DMS79 treated with DMSO at 0.1 percent for 48 hours (cell line): Measurements from ENCODE around the gene MRNIP.

Experiments
- DNase-seq: peaks from one replicate; lab custom pipeline; 2025; lab: John Stamatoyannopoulos, UW

MRNIP gene

DNA sequence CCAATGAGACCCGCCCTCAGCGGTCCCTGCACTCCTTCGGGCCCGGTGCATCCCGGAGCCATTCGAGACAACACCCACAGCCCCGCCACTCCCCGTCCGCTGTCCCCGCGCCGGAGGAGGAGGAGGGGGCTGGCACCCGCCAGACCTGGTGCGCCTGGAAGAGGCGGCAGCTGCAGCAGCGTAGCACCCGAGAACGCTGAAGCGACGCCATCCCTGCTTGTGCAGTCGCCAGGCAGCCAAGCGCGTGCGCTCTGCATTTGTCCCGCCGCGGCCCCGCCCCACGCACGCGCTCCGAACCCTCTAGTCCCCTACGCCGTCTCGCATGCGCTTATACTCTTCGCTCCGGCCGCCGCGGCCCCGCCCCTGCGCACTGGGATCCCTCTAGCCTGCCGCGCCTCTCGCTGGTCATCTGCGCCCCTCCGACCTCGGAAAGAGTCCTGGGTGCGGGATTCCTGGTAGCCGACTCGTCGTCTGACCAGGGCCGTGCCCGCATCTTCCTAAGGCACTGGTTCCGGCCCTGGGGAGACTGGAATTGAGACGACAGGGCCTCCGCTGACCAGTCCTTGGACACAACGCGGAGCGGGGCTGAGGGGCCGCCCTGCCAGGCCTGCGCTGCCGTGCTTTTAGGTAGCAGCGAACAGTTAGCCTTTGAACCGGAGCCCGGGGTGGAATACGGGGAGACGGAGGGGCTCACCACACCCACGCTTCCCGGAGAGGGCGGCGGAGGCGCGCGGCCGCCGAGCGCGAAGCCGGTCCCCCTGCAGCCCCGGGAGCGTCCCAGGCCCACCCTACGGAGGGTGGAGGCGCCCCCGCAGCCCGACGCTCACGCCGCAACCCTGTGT, at the start of gene MRNIP:
MRNIP (minus strand) TSS at position 232 of the 842 bp plus-strand sequence; CDS start at position 211, 21 bp downstream.
- peak; percentile 94 for DNase-seq

- DNase-seq, result peak; percentile 33
Observed at GRCh38 chr5:179907556-179908324, 49.1 kb upstream of the MRNIP start, which contains the start of gene TBC1D9B. TSS of gene TBC1D9B (minus strand) at chr5:179907897. CDS start at chr5:179907821, 76 bp downstream.

DNA sequence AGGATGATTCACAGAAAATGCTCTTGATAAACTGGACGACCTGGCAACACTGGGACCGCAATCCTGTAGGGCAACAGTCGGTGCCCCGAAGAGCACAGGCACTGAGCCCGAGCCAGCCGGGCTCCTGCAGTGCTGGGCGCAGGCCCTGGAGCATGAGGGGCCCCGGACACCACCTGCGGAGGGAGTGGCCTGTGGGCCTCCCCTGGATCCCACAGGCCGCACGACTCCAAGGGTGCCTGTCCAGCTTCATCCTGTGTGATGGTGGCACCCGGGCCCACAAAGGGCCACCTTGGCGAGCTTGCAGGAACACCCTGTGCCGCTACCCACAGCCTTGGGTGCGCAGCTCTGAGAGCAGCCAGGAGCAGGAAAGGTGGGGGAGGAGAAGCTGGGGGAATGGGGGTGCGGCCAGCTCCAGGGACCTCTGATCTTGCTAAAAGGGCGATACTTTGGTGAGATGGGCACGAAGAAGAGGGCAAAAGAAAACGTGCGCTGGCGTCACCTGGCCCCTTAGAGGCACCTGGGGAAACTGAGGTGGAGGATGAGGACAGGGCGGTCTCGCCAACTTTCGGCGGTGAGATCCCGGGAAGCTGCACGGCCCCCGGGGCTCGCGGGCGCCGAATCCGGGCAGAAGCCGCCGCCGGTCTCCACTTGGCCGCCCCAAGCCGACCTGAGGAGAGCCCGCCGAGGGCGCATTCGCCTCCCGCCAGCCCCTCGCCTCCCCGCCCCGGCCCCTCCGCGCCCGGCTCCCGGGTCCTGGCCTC, 48.4 kb upstream of the MRNIP start:
- no peak for DNase-seq

- no peak for DNase-seq
Observed at GRCh38 chr5:179906294-179906794, 47.7 kb upstream of the MRNIP start.

DNA sequence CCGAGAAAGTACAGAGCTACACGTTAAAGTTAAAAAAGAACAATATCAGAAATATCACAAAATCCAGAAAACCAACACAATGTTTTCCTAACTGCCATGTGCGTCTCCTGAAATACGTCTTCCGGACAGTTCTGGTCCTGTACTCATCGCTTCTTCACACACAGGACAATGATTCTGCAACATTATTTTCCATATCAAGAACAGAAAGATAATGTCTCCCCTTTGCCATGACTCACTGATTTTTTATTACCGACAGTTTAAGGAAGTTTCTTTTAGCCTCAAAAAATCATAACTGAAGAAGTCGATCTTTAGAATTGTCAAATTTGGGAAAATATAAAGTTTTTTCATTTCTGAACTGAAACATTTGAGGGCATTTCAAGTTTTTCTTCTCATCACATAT, 46.5 kb upstream of the MRNIP start:
- no peak for DNase-seq

- DNase-seq, result no peak
Observed at GRCh38 chr5:179904463-179905160, 46.0 kb upstream of the MRNIP start.

DNA sequence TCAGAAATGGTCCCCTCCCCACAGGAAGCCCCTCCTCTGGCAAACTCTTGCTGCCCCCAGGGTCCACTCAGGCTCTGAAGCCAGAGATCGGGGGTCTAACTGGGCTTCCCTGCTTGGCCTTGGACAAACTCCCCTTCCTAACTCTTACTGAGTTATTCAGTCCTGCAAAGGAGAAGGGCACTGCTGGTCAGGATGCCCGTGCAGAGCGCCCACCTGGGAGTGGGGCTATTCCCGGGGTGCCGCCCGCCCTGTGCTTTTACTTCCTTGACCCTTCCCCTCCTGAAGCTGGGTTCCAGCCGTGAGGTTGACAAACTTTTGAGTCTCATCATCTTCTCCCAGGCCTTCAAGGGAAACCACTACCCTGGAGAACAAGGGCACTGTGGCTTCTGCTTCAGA, 44.1 kb upstream of the MRNIP start:
- DNase-seq, result no peak

GRCh38 chr5:179901915-179902762, 43.5 kb upstream of the MRNIP start:
- DNase-seq, result no peak

DNA sequence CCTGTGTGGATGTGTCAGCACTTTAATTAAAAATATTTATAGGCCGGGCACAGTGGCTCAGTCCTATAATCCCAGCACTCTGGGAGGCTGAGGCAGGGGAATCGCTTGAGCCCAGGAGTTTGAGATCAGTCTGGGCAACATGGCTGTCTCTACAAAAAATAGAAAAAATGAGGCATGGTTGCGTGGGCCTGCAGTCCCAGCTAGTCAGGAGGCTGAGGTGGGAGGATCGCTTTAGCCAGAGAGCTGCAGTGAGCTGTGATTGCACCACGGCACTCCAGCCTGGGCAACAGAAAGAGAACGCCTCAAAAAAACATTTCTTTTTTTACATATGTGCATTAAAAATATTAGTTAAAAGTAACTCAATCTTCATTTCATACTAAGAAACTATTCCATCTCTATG, 42.8 kb upstream of the MRNIP start:
- no peak for DNase-seq

DNA sequence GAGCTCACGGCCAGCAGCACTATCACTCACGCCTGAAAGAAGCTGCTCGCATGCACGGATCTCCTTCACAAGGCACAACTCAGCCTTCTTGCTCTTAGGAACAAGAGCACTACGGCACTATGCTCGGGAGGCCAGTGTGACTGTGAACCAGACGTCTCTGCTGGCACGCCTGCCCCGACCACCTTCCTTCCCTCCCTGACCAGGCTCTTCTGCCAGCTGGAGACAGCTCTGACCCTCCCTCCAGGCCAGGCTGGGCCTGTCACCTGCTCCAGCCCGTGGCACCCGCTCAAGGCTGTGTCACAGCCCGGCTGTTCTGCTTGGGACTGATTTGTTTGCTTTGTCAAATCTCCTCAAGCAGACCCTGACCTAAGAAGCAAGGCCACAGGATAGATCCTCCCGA, 42.1 kb upstream of the MRNIP start:
- DNase-seq, result no peak

GRCh38 chr5:179900206-179900605, 41.6 kb upstream of the MRNIP start:
- no peak for DNase-seq

- DNase-seq, result no peak
Observed at GRCh38 chr5:179895861-179896260, 37.2 kb upstream of the MRNIP start.

GRCh38 chr5:179893958-179894895, 35.6 kb upstream of the MRNIP start:
- DNase-seq, result no peak

DNA sequence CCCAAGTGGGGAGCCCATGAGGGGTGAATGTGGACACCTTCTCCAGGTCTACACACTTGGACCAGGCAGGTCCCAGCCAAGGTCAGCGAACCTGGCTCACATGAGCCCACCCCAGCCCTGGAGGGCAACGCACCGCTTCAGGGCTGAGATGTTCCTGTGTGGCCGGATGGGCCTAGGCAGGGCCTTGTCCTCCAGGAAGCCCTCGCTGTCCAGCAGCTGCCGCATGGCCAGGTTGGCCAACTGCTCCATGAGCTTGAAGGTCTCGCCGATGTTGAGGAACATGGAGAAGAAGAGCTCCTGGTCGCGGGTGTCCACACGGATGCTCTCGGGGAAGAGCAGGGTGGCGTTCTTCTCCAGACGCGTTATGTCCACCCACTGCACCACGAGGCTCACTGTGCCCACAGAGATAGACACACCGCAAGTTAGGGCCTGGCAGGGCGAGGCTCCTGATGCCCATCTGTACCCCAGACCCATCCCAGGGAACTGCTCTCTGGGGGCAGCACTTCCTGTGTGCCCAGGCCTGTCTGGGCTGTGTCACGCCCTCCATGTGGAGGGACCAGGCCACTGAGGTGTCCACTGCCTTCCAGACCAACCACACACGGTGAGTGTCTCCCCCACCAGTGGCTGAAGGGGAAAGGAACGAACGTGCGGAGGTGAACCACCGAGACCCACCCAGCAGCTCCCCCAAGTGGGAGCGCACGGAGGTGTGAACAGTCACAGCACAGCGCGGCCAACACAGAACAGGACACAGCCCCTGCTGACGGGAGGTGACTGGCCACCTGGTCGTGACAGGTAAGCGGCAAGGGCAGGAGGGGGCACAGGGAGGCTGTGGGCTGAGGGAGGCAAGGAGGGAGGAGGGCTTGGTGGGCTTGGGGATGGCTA, 34.7 kb upstream of the MRNIP start:
- DNase-seq, result no peak

GRCh38 chr5:179892255-179892654, 33.6 kb upstream of the MRNIP start:
- no peak for DNase-seq

- no peak for DNase-seq
Observed at GRCh38 chr5:179890751-179891682, 32.4 kb upstream of the MRNIP start.

DNA sequence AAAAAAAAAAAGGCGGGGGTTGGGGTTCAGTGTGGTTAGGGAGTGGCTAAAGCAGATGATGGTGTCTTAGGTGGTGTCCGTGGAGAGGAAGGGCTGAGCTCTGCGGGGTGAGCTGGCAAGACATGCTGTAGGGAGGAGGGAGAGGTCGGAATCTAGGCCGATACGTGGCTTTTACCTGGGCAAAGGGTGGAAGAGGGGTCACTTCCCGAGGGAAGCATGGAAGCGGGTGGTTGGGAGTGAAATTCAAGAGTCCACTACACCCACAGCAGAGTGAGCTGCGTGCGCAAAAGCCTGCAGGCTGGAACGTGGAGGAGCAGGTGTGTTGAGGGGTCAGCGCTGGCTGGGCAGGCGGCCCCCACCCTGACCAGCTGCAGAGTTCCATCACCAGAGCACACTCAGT, 31.3 kb upstream of the MRNIP start:
- DNase-seq, result no peak
